Measurements from ENCODE around the gene ANKRD63. TPM values are rescaled to one million over a fixed set of nuclear protein-coding genes. Genes with fewer than 3 reads are reported as not detected.
A peak's percentile ranks its signal among the peaks of the same experiment; 100 is the strongest.

ANKRD63 gene
- total RNA-seq, 1 donor from 2014 or later, result 0.25 TPM

DNA sequence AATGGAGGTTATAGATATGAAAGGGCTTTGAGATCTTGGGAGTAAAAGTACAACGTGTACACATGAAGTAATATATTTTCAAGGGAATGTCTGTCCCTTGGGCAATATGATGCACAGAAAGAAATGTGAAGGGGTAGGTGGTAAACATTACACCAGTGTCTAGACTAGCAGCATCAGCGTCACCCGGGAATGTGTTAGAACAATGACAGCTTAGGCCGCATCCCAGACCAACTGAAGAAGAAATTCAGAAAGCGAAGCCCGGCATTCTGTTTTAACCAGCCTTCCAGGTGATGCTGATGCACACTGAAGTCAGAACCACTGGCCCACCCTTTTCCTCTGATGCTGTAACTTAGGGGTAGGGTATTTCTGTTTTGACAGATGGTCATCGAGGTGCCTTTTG, 46.9 kb upstream of the ANKRD63 start:
- peaks cover 10% of the 10 kb centered on the region for H3K36me3 Mint-ChIP-seq (ENCODE audit: low read depth)
- H3K9me3 Mint-ChIP-seq (ENCODE audit: low read depth), result no peaks in the 10 kb centered on the region
- H3K27me3 Mint-ChIP-seq (ENCODE audit: low read depth), result no peaks in the 10 kb centered on the region
- DNase-seq (ENCODE audit: low spot score), result no peak
- H3K27ac Mint-ChIP-seq (ENCODE audit: unreplicated experiment), result peak overlapping the region; percentile 91
- TF ChIP-seq, protein P1, sequence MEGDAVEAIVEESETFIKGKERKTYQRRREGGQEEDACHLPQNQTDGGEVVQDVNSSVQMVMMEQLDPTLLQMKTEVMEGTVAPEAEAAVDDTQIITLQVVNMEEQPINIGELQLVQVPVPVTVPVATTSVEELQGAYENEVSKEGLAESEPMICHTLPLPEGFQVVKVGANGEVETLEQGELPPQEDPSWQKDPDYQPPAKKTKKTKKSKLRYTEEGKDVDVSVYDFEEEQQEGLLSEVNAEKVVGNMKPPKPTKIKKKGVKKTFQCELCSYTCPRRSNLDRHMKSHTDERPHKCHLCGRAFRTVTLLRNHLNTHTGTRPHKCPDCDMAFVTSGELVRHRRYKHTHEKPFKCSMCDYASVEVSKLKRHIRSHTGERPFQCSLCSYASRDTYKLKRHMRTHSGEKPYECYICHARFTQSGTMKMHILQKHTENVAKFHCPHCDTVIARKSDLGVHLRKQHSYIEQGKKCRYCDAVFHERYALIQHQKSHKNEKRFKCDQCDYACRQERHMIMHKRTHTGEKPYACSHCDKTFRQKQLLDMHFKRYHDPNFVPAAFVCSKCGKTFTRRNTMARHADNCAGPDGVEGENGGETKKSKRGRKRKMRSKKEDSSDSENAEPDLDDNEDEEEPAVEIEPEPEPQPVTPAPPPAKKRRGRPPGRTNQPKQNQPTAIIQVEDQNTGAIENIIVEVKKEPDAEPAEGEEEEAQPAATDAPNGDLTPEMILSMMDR (IDR thresholded peaks at IDR 0.05), result no peak
- H3K4me3 Mint-ChIP-seq (ENCODE audit: unreplicated experiment), result no peak overlapping the region
- H3K4me1 Mint-ChIP-seq (ENCODE audit: low read depth), result peaks cover 95% of the 10 kb centered on the region

DNA sequence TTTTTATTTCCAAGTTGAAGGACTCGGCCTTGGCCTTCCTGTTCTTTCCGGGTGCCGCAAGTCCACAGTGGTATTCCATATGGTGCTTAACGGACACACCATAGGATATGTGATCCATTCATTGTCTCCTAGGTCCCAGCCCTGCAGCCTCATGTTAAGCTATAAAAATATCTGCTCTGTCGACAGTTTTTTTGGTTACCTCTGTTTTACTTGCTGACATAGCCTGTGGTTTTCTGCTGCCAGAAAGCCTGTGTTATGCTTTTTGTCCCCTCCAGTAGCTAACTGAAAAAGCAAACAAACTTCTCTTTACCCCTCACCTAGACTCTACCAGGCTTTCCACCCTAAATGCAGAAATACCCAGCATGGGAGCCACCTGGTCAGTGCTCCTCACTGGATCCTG, 45.9 kb upstream of the ANKRD63 start:
- H3K27ac Mint-ChIP-seq (ENCODE audit: unreplicated experiment), result peak overlapping the region; percentile 91
- H3K27me3 Mint-ChIP-seq (ENCODE audit: low read depth), result no peaks in the 10 kb centered on the region
- H3K4me3 Mint-ChIP-seq (ENCODE audit: unreplicated experiment), result peak overlapping the region; percentile 84
- H3K9me3 Mint-ChIP-seq (ENCODE audit: low read depth), result no peaks in the 10 kb centered on the region
- peaks cover 10% of the 10 kb centered on the region for H3K36me3 Mint-ChIP-seq (ENCODE audit: low read depth)
- TF ChIP-seq, protein P1 (IDR thresholded peaks at IDR 0.05), result no peak
- DNase-seq (ENCODE audit: low spot score), result no peak
- peaks cover 84% of the 10 kb centered on the region for H3K4me1 Mint-ChIP-seq (ENCODE audit: low read depth)

DNA sequence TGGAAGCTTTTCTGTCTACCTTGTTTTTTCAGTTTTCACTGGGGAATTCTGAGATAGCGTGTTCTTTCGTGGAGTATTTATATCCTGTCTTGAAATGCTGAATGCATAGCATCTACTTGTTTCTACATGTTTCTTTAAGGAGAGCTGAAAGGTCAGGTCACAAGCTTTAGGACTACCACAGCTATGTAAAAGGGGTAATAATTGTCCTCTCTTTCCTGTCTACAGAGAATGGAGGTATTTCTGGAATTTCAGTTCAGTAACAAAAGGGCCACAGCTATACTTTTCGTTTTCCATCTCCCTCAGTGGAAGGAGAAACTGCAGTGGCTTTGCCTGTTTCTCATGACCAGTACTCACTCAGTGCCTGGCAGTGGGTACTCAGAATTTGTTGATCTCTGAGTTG, 45.3 kb upstream of the ANKRD63 start:
- no peaks in the 10 kb centered on the region for H3K27me3 Mint-ChIP-seq (ENCODE audit: low read depth)
- peak overlapping the region; percentile 91 for H3K27ac Mint-ChIP-seq (ENCODE audit: unreplicated experiment)
- DNase-seq (ENCODE audit: low spot score), result no peak
- H3K9me3 Mint-ChIP-seq (ENCODE audit: low read depth), result no peaks in the 10 kb centered on the region
- peaks cover 79% of the 10 kb centered on the region for H3K4me1 Mint-ChIP-seq (ENCODE audit: low read depth)
- TF ChIP-seq, protein P1 (IDR thresholded peaks at IDR 0.05), result no peak
- peaks cover 10% of the 10 kb centered on the region for H3K36me3 Mint-ChIP-seq (ENCODE audit: low read depth)
- H3K4me3 Mint-ChIP-seq (ENCODE audit: unreplicated experiment), result peak overlapping the region; percentile 84

GRCh38 chr15:40327457-40327856, 44.6 kb upstream of the ANKRD63 start:
- Mint-ChIP-seq H3K36me3 (ENCODE audit: low read depth) (peaks cover 10% of the 10 kb centered on the region), H3K9me3 (ENCODE audit: low read depth) (no peaks in the 10 kb centered on the region), H3K27ac (ENCODE audit: unreplicated experiment) (peak overlapping the region; percentile 91), H3K27me3 (ENCODE audit: low read depth) (no peaks in the 10 kb centered on the region), H3K4me1 (ENCODE audit: low read depth) (peaks cover 78% of the 10 kb centered on the region), H3K4me3 (ENCODE audit: unreplicated experiment) (peak overlapping the region; percentile 84)
- DNase-seq (ENCODE audit: low spot score), result no peak
- TF ChIP-seq, protein P1 (IDR thresholded peaks at IDR 0.05), result no peak

DNA sequence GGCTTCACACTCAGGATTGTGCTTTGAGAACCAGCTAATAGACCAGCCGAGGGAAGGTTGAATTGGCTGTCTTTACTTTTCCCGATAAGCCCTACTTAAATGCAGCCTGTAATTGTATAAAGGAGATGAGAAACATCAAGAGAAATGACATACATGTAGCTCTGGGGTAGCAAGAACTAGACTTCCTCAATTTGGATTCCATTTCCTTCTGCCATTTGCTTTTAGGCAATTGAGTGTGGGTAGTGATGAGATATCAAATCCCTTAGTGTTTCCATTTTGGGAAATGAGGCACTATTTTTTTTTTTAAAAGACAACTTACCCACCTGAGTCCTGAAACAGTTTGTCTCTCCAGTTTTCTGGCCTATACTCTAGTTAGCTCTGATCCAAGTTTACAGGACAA, 42.8 kb upstream of the ANKRD63 start:
- H3K36me3 Mint-ChIP-seq (ENCODE audit: low read depth), result peaks cover 9% of the 10 kb centered on the region
- H3K27me3 Mint-ChIP-seq (ENCODE audit: low read depth), result no peaks in the 10 kb centered on the region
- no peaks in the 10 kb centered on the region for H3K9me3 Mint-ChIP-seq (ENCODE audit: low read depth)
- H3K4me1 Mint-ChIP-seq (ENCODE audit: low read depth), result peaks cover 82% of the 10 kb centered on the region
- H3K4me3 Mint-ChIP-seq (ENCODE audit: unreplicated experiment), result peak overlapping the region; percentile 84
- H3K27ac Mint-ChIP-seq (ENCODE audit: unreplicated experiment), result peak overlapping the region; percentile 87
- TF ChIP-seq, protein P1 (IDR thresholded peaks at IDR 0.05), result no peak
- no peak for DNase-seq (ENCODE audit: low spot score)

All from chondrocyte (in vitro differentiated cells).